ENCODE results near the gene C11orf65.

DNA sequence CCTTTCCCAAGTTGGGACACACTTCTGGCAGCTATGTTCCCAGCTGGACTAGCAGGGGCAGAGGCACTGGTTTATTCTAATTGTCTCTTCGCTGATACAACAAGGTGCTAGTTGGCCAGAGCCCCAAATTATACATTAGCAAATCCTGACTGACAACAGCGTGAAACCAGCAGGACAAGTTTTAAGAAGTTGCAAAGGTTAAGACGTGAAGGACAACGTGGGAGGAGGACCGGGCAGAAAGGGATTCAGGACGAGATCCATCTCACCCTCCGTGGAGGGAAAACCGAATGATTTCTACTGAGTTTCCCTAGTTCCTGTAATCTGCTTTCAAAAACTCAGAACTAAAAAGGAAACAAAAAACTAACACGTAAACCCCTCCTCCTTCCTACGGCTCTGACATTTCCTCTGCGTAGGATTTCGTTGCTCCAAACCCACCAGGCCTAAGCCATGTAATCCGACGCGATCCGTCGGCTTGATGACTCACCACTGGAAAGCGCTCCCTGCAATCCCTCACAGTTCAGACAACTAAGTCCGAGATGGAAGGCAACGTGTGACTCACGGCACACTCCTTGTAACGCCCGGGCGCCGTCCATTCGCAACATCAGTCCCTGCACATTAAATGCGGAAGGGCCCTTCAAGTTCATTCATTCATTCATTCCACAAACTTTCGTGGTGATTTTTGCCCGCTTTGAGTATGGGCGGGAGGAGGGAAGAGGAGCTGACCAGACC lies 30.2 kb upstream of the C11orf65 start:
- TF ChIP-seq, protein P1, sequence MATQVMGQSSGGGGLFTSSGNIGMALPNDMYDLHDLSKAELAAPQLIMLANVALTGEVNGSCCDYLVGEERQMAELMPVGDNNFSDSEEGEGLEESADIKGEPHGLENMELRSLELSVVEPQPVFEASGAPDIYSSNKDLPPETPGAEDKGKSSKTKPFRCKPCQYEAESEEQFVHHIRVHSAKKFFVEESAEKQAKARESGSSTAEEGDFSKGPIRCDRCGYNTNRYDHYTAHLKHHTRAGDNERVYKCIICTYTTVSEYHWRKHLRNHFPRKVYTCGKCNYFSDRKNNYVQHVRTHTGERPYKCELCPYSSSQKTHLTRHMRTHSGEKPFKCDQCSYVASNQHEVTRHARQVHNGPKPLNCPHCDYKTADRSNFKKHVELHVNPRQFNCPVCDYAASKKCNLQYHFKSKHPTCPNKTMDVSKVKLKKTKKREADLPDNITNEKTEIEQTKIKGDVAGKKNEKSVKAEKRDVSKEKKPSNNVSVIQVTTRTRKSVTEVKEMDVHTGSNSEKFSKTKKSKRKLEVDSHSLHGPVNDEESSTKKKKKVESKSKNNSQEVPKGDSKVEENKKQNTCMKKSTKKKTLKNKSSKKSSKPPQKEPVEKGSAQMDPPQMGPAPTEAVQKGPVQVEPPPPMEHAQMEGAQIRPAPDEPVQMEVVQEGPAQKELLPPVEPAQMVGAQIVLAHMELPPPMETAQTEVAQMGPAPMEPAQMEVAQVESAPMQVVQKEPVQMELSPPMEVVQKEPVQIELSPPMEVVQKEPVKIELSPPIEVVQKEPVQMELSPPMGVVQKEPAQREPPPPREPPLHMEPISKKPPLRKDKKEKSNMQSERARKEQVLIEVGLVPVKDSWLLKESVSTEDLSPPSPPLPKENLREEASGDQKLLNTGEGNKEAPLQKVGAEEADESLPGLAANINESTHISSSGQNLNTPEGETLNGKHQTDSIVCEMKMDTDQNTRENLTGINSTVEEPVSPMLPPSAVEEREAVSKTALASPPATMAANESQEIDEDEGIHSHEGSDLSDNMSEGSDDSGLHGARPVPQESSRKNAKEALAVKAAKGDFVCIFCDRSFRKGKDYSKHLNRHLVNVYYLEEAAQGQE (IDR thresholded peaks at IDR 0.05; ENCODE audit: insufficient read depth in 1 of 2, low read depth in 2 of 2, low read length in 2 of 2) = no peak
- TF ChIP-seq POLR2AphosphoS5 (IDR thresholded peaks at IDR 0.05; ENCODE audit: low read depth, low read length) (peak; percentile 63; the same call in 1 of the 2 replicates), SIN3A (IDR thresholded peaks at IDR 0.05; ENCODE audit: borderline replicate concordance, insufficient read depth, low read length) (no peak), TAF1 (IDR thresholded peaks at IDR 0.05; ENCODE audit: borderline replicate concordance, insufficient read depth, low read length) (peak; percentile 62; the same call in 1 of the 2 replicates)

Measured in PFSK-1 (cell line).